Testis (tissue), 2 donors: ENCODE measurements around the gene FAM120A.

Experiments used
- POLR2A ChIP-seq: fragments of 450-650 bp; IDR thresholded peaks from one replicate; pipeline ENCODE4 v1.6.1; 2017; ENCODE audit warnings: antibody characterized with exemption, mild to moderate bottlenecking, moderate library complexity
- TF ChIP-seq, protein P1 (sequence below), 3 experiments: fragments of 450-650 bp in 2 of 3; fragments of 200-600 bp in 1 of 3; sonication (generic) in 1 of 3; IDR thresholded peaks; one replicate each; pipeline ENCODE4 v1.5.1; 2016 to 2019; ENCODE audit warnings: antibody characterized with exemption in 3 of 3, mild to moderate bottlenecking in 2 of 3, moderate library complexity in 1 of 3

- TF ChIP-seq, protein P1, sequence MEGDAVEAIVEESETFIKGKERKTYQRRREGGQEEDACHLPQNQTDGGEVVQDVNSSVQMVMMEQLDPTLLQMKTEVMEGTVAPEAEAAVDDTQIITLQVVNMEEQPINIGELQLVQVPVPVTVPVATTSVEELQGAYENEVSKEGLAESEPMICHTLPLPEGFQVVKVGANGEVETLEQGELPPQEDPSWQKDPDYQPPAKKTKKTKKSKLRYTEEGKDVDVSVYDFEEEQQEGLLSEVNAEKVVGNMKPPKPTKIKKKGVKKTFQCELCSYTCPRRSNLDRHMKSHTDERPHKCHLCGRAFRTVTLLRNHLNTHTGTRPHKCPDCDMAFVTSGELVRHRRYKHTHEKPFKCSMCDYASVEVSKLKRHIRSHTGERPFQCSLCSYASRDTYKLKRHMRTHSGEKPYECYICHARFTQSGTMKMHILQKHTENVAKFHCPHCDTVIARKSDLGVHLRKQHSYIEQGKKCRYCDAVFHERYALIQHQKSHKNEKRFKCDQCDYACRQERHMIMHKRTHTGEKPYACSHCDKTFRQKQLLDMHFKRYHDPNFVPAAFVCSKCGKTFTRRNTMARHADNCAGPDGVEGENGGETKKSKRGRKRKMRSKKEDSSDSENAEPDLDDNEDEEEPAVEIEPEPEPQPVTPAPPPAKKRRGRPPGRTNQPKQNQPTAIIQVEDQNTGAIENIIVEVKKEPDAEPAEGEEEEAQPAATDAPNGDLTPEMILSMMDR (IDR thresholded peaks at IDR 0.05), result no peak
- no peak for TF ChIP-seq POLR2A
Measured at GRCh38 chr9:93422977-93423616, 28.4 kb upstream of the FAM120A start.
